Liver (tissue), 9 donors: Measurements from ENCODE around the gene C3orf80. TPM values are rescaled to one million over a fixed set of nuclear protein-coding genes. Genes with fewer than 3 reads are reported as not detected.
"Not testable (repeated sequence)": the region's sequence is repeated elsewhere in the genome, so short reads cannot be mapped to it uniquely, and the experiment has no call there.

ENCODE experiments used
- DNase-seq: peaks from one replicate; pipeline ENCODE4 v3.0.0-alpha.2; 2017; ENCODE audit warnings: low spot score
- H3K27ac ChIP-seq, 2 donors: one replicate each; pipeline ENCODE4 v1.7.0; 2013; ENCODE audit warnings: inconsistent platforms in 2 of 2, low read length in 2 of 2, control low read depth in 1 of 2, low read depth in 1 of 2, mild to moderate bottlenecking in 1 of 2
- H3K27me3 ChIP-seq, 4 donors: one replicate each; pipeline versions ENCODE4 v1.6.1 to v1.7.0; 2013; ENCODE audit warnings: low read length in 3 of 4, inconsistent platforms in 1 of 4, mild to moderate bottlenecking in 1 of 4, moderate library complexity in 1 of 4; ENCODE audit not compliant: control insufficient read depth in 4 of 4, insufficient read depth in 4 of 4
- H3K36me3 ChIP-seq, 4 donors: one replicate each; pipeline versions ENCODE4 v1.6.1 to v1.7.0; 2013; ENCODE audit warnings: low read length in 3 of 4, mild to moderate bottlenecking in 3 of 4, low read depth in 1 of 4, moderate library complexity in 1 of 4; ENCODE audit not compliant: control insufficient read depth in 4 of 4, insufficient read depth in 3 of 4
- H3K4me1 ChIP-seq, 4 donors: one replicate each; pipeline versions ENCODE4 v1.6.1 to v1.7.0; 2013; ENCODE audit warnings: low read length in 3 of 4, mild to moderate bottlenecking in 3 of 4, moderate library complexity in 1 of 4; ENCODE audit not compliant: control insufficient read depth in 4 of 4, insufficient read depth in 4 of 4
- H3K4me3 ChIP-seq, 3 donors: one replicate each; pipeline versions ENCODE4 v1.6.1 to v1.7.0; 2013; ENCODE audit warnings: low read length in 3 of 3, control low read depth in 1 of 3, low read depth in 1 of 3, mild to moderate bottlenecking in 1 of 3
- H3K9ac ChIP-seq, 2 donors: one replicate each; pipeline ENCODE4 v1.7.0; 2013; ENCODE audit warnings: low read length in 2 of 2, mild to moderate bottlenecking in 2 of 2, moderate library complexity in 2 of 2, control low read depth in 1 of 2, low read depth in 1 of 2
- H3K9me3 ChIP-seq, 4 donors: one replicate each; pipeline versions ENCODE4 v1.6.1 to v1.7.0; 2013; ENCODE audit warnings: low read length in 3 of 4; ENCODE audit not compliant: control insufficient read depth in 4 of 4
- ATF3 ChIP-seq: IDR thresholded peaks from 2 replicates; pipeline ENCODE4 v1.6.1; 2016; ENCODE audit warnings: antibody characterized with exemption
- CTCF ChIP-seq: fragments of 150-350 bp; IDR thresholded peaks from 2 replicates; pipeline ENCODE4 v1.5.1; 2017; ENCODE audit warnings: improper control_type of control experiment, low read depth, low read length; ENCODE audit not compliant: missing input control
- EGR1 ChIP-seq, 2 donors: IDR thresholded peaks; 2 replicates each; pipeline ENCODE4 v1.6.1; 2016 to 2018; ENCODE audit warnings: antibody characterized with exemption in 2 of 2, low read depth in 2 of 2
- FOXA2 ChIP-seq: IDR thresholded peaks from 2 replicates; pipeline ENCODE4 v1.6.1; 2016; ENCODE audit warnings: antibody characterized with exemption
- GABPA ChIP-seq, 2 donors: IDR thresholded peaks in 1 of 2; conservative IDR thresholded peaks in 1 of 2; 2 replicates each; pipeline ENCODE4 v1.6.1; 2016; ENCODE audit warnings: antibody characterized with exemption in 2 of 2, mild to moderate bottlenecking in 1 of 2, moderate library complexity in 1 of 2
- HNF4A ChIP-seq, 2 donors: conservative IDR thresholded peaks; 2 replicates each; pipeline ENCODE4 v1.6.1; 2016; ENCODE audit warnings: antibody characterized with exemption in 2 of 2, mild to moderate bottlenecking in 2 of 2
- HNF4G ChIP-seq: IDR thresholded peaks from 2 replicates; pipeline ENCODE4 v1.6.1; 2016; ENCODE audit warnings: antibody characterized with exemption
- JUND ChIP-seq, 2 donors: IDR thresholded peaks; 2 replicates each; pipeline ENCODE4 v1.6.1; 2016; ENCODE audit warnings: antibody characterized with exemption in 2 of 2
- MAX ChIP-seq: IDR thresholded peaks from 2 replicates; pipeline ENCODE4 v1.6.1; 2016; ENCODE audit warnings: antibody characterized with exemption
- NR2F2 ChIP-seq: IDR thresholded peaks from 2 replicates; pipeline ENCODE4 v1.6.1; 2016; ENCODE audit warnings: antibody characterized with exemption
- REST ChIP-seq: IDR thresholded peaks from 2 replicates; pipeline ENCODE4 v1.6.1; 2016; ENCODE audit warnings: antibody characterized with exemption, mild to moderate bottlenecking
- RXRA ChIP-seq, 2 donors: IDR thresholded peaks; 2 replicates each; pipeline ENCODE4 v1.6.1; 2017 to 2018; ENCODE audit warnings: antibody characterized with exemption in 2 of 2, mild to moderate bottlenecking in 1 of 2
- SP1 ChIP-seq: IDR thresholded peaks from 2 replicates; pipeline ENCODE4 v1.6.1; 2018; ENCODE audit warnings: antibody characterized with exemption, mild to moderate bottlenecking
- TAF1 ChIP-seq: conservative IDR thresholded peaks from 2 replicates; pipeline ENCODE4 v1.6.1; 2016; ENCODE audit warnings: antibody characterized with exemption, mild to moderate bottlenecking
- YY1 ChIP-seq: IDR thresholded peaks from 2 replicates; pipeline ENCODE4 v1.6.1; 2016; ENCODE audit warnings: antibody characterized with exemption, mild to moderate bottlenecking
- ZBTB33 ChIP-seq: IDR thresholded peaks from 2 replicates; pipeline ENCODE4 v1.6.1; 2016; ENCODE audit warnings: antibody characterized with exemption
- WGBS: extraction: QIAGEN DNeasy Blood & Tissue Kit; methylation state at CpG from one replicate; pipeline ENCODE4 v1.1.7; 2013; 5-methylcytosine and 5-hydroxymethylcytosine counted together
- polyA plus RNA-seq, 2 donors: library from polyadenylated mRNA; stranded (reverse) in 1 of 2; unstranded in 1 of 2; fragments of 200-250 nt in 1 of 2; fragments of >200 nt in 1 of 2; fragmentation: Nextera tagmentation in 1 of 2; extraction: Ambion mirVana in 1 of 2; gene quantifications; one replicate each; pipeline versions ENCODE4 v1.2.1 to v1.2.3, GENCODE V29; 2013 to 2015
- total RNA-seq, 2 donors: library from RNA; depleted of rRNA; stranded (reverse); fragments of >200 nt; gene quantifications; one replicate each; pipeline ENCODE4 v1.2.3, GENCODE V29; 2014
- donor health status: healthy.
- donor health status: healthy.
- donor health status: healthy.
- donor health status: healthy.
- donor health status: healthy.

The C3orf80 gene
- total and polyA plus RNA-seq, 4 donors = 0.46 to 1.4 (median 0.50) TPM

GRCh38 chr3:160232014-160232413, 6.8 kb downstream of the C3orf80 start (continued):
- no peak for TF ChIP-seq MAX
- no peak for TF ChIP-seq EGR1 (IDR thresholded peaks at IDR 0.05; ENCODE audit: low read depth in 2 of 2)
- TF ChIP-seq YY1 = no peak
- TF ChIP-seq CTCF = no peak
- TF ChIP-seq HNF4G = no peak
- TF ChIP-seq JUND (IDR thresholded peaks at IDR 0.05) = no peak

- not testable (repeated sequence) for H3K9me3 ChIP-seq, H3K4me1 ChIP-seq, H3K4me3 ChIP-seq, DNase-seq, H3K27me3 ChIP-seq, H3K9ac ChIP-seq, H3K27ac ChIP-seq, H3K36me3 ChIP-seq
- 93% methylated on average over 6 of the region's 6 CpGs for WGBS
These were observed 15.5 kb downstream of the C3orf80 start for GRCh38 chr3:160240719-160241118.

- Histone ChIP-seq H3K9me3 (peaks cover 0 to 3% (median 0%) of the 10 kb centered on the region in 4 donors), H3K27ac (no peak overlapping the region), H3K4me1 (no peaks in the 10 kb centered on the region), H3K4me3 (no peak overlapping the region), H3K27me3 (no peaks in the 10 kb centered on the region), H3K36me3 (no peaks in the 10 kb centered on the region), H3K9ac (no peak overlapping the region)
- TF ChIP-seq MAX (no peak), EGR1 (IDR thresholded peaks at IDR 0.05; ENCODE audit: low read depth in 2 of 2) (no peak), ATF3 (no peak), NR2F2 (no peak), HNF4A (conservative IDR thresholded peaks at IDR 0.05) (no peak), CTCF (no peak), ZBTB33 (no peak), GABPA (IDR thresholded peaks at IDR 0.05 in 1 of 2, conservative IDR thresholded peaks at IDR 0.05 in 1 of 2) (no peak), FOXA2 (no peak), TAF1 (no peak), REST (no peak), SP1 (no peak), HNF4G (no peak), RXRA (IDR thresholded peaks at IDR 0.05) (no peak)
- DNase-seq = no peak
- 96% methylated on average over 9 of the region's 9 CpGs for WGBS
These were observed 20.1 kb downstream of the C3orf80 start for GRCh38 chr3:160245261-160245800.
